ENCODE data around the gene ASGR2. TPM values are rescaled to one million over a fixed set of nuclear protein-coding genes. Genes with fewer than 3 reads are reported as not detected.
"Not testable (repeated sequence)": the region's sequence is repeated elsewhere in the genome, so short reads cannot be mapped to it uniquely, and the experiment has no call there.

ASGR2 gene
- total RNA-seq, 1 donor from 2014 or later, result not detected

DNA sequence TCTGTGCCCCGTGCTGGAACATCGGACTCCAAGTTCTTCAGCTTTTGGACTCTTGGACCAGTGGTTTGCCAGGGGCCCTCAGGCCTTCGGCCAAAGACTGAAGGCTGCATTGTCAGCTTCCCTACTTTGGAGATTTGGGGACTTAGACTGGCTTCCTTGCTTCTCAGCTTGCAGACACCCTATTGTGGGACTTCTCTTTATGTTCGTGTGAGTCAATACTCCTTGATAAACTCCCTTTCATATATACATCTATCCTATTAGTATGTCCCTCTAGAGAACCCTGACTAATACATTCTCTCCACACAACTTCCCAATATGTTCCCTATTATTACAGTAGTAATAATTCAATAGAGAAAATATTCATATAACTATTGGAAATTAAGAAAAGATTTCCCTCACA, 9.2 kb upstream of the ASGR2 start:
- Mint-ChIP-seq H3K4me1 (peaks cover 18% of the 10 kb centered on the region), H3K4me3 (no peak overlapping the region), H3K27ac (no peak overlapping the region), H3K36me3 (no peaks in the 10 kb centered on the region), H3K9me3 (no peaks in the 10 kb centered on the region), H3K27me3 (ENCODE audit: low read depth) (peaks cover 4% of the 10 kb centered on the region)
- TF ChIP-seq, protein P1, sequence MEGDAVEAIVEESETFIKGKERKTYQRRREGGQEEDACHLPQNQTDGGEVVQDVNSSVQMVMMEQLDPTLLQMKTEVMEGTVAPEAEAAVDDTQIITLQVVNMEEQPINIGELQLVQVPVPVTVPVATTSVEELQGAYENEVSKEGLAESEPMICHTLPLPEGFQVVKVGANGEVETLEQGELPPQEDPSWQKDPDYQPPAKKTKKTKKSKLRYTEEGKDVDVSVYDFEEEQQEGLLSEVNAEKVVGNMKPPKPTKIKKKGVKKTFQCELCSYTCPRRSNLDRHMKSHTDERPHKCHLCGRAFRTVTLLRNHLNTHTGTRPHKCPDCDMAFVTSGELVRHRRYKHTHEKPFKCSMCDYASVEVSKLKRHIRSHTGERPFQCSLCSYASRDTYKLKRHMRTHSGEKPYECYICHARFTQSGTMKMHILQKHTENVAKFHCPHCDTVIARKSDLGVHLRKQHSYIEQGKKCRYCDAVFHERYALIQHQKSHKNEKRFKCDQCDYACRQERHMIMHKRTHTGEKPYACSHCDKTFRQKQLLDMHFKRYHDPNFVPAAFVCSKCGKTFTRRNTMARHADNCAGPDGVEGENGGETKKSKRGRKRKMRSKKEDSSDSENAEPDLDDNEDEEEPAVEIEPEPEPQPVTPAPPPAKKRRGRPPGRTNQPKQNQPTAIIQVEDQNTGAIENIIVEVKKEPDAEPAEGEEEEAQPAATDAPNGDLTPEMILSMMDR (IDR thresholded peaks at IDR 0.05; ENCODE audit: unreplicated experiment), result no peak
- DNase-seq (ENCODE audit: low spot score in 2 of 2, unreplicated experiment in 2 of 2), result no peak

DNA sequence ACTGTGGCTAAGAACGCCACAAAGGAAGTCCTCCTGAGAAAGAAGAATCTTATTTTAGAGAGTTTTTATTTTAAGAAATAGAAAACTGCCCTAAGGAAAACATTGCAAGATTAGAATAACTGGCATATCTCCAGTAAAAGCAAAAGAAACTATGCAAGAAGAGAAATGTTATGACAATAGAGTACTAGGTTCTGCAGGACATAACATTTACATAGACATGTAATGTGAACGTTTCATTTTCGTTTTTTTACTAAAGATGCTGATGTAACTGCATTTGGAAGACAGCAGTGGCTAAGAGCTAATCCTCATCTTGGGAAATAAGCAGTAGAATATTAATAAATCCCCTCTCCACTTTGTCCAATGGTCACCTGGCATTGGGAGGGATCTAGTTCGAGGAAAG, 7.8 kb upstream of the ASGR2 start:
- H3K4me1 Mint-ChIP-seq, result peaks cover 18% of the 10 kb centered on the region
- H3K27me3 Mint-ChIP-seq (ENCODE audit: low read depth), result peaks cover 4% of the 10 kb centered on the region
- DNase-seq (ENCODE audit: low spot score in 2 of 2, unreplicated experiment in 2 of 2), result no peak
- no peak overlapping the region for H3K27ac Mint-ChIP-seq
- TF ChIP-seq, protein P1 (IDR thresholded peaks at IDR 0.05; ENCODE audit: unreplicated experiment), result no peak
- H3K36me3 Mint-ChIP-seq, result no peaks in the 10 kb centered on the region
- no peaks in the 10 kb centered on the region for H3K9me3 Mint-ChIP-seq
- no peak overlapping the region for H3K4me3 Mint-ChIP-seq

DNA sequence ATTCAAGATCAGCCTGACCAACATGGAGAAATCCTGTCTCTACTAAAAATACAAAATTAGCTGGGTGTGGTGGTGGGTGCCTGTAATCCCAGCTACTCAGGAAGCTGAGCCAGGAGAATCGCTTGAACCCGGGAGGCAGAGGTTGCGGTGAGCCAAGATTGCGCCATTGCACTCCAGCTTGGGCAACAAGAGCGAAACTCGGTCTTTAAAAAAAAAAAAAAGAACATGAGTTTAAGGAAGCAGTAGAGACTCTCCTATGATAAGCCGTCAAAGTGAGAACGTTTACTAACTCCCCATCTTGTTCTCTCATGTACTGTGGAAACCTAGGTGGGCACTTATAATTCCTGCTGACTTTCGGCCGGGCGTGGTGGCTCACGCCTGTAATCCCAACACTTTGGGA, 6.0 kb upstream of the ASGR2 start:
- H3K4me3 Mint-ChIP-seq; H3K36me3 Mint-ChIP-seq; H3K9me3 Mint-ChIP-seq; H3K27me3 Mint-ChIP-seq (ENCODE audit: low read depth); DNase-seq (ENCODE audit: low spot score in 2 of 2, unreplicated experiment in 2 of 2); H3K27ac Mint-ChIP-seq: not testable (repeated sequence)
- H3K4me1 Mint-ChIP-seq, result peaks cover 18% of the 10 kb centered on the region

DNA sequence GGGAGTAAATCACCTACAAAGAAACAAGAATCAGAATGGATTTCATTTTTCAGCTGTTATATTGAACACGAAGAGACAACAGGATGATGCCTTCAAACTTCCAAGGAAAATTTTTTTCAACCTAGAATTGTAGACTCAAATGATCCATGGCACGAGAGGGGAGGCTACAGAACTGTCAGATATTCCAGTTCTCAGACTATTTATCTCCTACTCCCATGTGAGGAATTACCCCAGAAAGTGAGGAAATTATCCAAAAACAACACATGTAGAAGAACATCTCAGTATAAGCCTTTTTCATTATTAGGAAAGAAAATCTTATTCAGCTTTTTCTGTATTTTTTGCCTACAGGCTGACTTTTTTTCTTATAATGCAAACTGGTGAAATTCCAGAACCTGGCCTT, 5.5 kb upstream of the ASGR2 start:
- peaks cover 4% of the 10 kb centered on the region for H3K27me3 Mint-ChIP-seq (ENCODE audit: low read depth)
- no peak for DNase-seq (ENCODE audit: low spot score in 2 of 2, unreplicated experiment in 2 of 2)
- TF ChIP-seq, protein P1 (IDR thresholded peaks at IDR 0.05; ENCODE audit: unreplicated experiment), result no peak
- peaks cover 18% of the 10 kb centered on the region for H3K4me1 Mint-ChIP-seq
- peak overlapping the region; percentile 45 for H3K27ac Mint-ChIP-seq
- no peaks in the 10 kb centered on the region for H3K9me3 Mint-ChIP-seq
- H3K36me3 Mint-ChIP-seq, result no peaks in the 10 kb centered on the region
- no peak overlapping the region for H3K4me3 Mint-ChIP-seq

DNA sequence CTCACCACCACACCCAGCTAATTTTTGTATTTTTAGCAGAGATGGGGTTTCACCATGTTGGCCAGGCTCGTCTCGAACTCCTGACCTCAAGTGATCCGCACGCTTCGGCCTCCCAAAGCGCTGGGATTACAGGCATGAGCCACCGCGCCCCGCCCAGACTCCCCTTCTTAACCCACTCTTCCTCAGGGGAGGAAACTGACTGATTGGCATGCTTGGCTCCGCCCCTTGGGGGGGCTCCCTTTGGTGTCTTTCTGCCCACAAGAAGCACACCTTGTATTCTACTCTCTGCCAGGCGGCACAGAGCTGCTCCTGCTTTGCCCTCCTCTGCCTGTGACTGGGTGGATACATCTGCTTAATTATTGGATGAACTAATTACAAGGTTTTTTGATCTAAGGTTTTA, 4.7 kb upstream of the ASGR2 start:
- DNase-seq (ENCODE audit: low spot score in 2 of 2, unreplicated experiment in 2 of 2), result no peak
- H3K36me3 Mint-ChIP-seq, result no peaks in the 10 kb centered on the region
- H3K4me1 Mint-ChIP-seq, result peaks cover 18% of the 10 kb centered on the region
- no peak overlapping the region for H3K27ac Mint-ChIP-seq
- TF ChIP-seq, protein P1 (IDR thresholded peaks at IDR 0.05; ENCODE audit: unreplicated experiment), result no peak
- no peak overlapping the region for H3K4me3 Mint-ChIP-seq
- no peaks in the 10 kb centered on the region for H3K9me3 Mint-ChIP-seq
- H3K27me3 Mint-ChIP-seq (ENCODE audit: low read depth), result peaks cover 5% of the 10 kb centered on the region

DNA sequence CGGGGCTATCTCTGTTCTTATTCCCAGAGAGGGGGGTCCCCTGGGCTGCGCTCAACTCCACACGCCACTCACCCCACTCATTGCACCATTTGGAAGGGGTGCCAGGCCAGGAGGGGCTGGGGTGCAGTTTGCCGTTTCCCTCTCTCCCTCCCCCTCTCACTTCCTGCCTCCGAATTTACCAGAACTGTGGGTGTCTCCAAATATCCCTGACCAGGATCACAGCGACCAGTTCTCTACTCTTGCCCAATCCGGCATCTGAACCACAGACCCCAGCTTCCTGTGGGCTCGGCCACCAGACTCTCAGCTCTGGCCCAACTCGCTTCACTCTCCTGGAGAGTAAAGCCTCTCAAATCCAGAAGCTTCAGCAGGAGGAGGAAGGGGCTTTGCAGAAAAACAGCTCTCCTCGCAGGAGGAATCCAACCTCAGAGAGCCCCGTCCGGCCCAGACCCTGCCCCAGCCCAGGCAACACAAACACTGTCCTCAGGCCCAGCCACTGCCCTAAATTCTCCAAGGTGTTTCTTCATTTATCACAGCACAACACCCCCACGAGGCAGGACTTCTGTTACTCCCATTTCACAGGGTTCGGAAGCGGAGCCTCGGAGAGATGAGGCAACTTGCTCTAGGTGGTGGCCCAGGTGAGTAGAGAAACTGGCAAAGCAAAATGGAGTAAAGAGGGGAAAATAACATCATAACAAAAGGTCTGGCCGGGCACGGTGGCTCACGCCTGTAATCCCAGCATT, 423 bp upstream of the ASGR2 start:
- H3K27ac Mint-ChIP-seq, result no peak overlapping the region
- no peak overlapping the region for H3K4me3 Mint-ChIP-seq

More for the DNA sequence above, 423 bp upstream of the ASGR2 start:
- Mint-ChIP-seq H3K36me3 (no peaks in the 10 kb centered on the region), H3K9me3 (no peaks in the 10 kb centered on the region), H3K27me3 (ENCODE audit: low read depth) (peaks cover 2% of the 10 kb centered on the region), H3K4me1 (peaks cover 8% of the 10 kb centered on the region)
- DNase-seq (ENCODE audit: low spot score in 2 of 2, unreplicated experiment in 2 of 2), result no peak
- TF ChIP-seq, protein P1 (IDR thresholded peaks at IDR 0.05; ENCODE audit: unreplicated experiment), result no peak

Measured in mesothelial cell of epicardium (in vitro differentiated cells).